Measurements from ENCODE around the gene MLIP. TPM values are rescaled to one million over a fixed set of nuclear protein-coding genes. Genes with fewer than 3 reads are reported as not detected.

The MLIP gene
- total RNA-seq, 1 experiment from 2014 or later: 0.59 TPM

DNA sequence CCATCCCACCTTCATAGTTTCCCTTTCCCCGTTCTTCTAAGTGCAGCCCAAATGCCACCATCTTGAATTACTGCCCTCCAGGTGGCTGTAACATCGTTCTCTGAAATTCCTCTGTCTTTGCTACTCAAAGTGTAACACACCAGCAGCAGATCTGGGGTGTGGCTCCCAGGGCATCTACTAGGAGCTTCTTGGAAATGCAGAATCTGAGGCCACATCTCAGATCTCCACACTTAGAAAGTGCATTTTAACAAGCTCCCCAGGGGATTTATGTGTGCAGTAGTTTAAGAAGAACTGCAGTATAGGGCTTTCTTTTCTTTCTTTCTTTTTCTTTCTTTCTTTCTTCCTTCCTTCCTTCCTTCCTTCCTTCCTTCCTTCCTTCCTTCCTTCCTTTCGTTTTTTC lies 1.7 kb upstream of the MLIP start:
- Histone ChIP-seq H3K4me1 (ENCODE audit: control insufficient read depth in 1 of 2, insufficient read depth in 2 of 2, low read length in 2 of 2) (no peaks in the 10 kb centered on the region), H3K4me3 (replicated peaks in 1 of 2; ENCODE audit: low read depth in 1 of 2, low read length in 2 of 2) (no peak overlapping the region), H3K4me2 (ENCODE audit: low read length) (no peak overlapping the region), H3K27ac (ENCODE audit: low read depth, low read length) (no peak overlapping the region), H3K27me3 (ENCODE audit: insufficient read depth, low read length) (no peaks in the 10 kb centered on the region), H4K20me1 (ENCODE audit: insufficient read depth) (no peaks in the 10 kb centered on the region), H3K79me2 (ENCODE audit: insufficient read depth, low read length) (no peaks in the 10 kb centered on the region), H3K9ac (ENCODE audit: low read length) (no peak overlapping the region), H3K9me3 (ENCODE audit: control insufficient read depth in 1 of 2, insufficient read depth in 1 of 2, low read depth in 1 of 2, low read length in 2 of 2) (no peaks in the 10 kb centered on the region), H2AFZ (ENCODE audit: low read depth, low read length, poor library complexity, severe bottlenecking) (no peak overlapping the region), H3K36me3 (ENCODE audit: control insufficient read depth in 1 of 2, insufficient read depth in 2 of 2, low read length in 2 of 2) (no peaks in the 10 kb centered on the region), H3K9me2 (ENCODE audit: insufficient read depth) (no peaks in the 10 kb centered on the region)
- DNase-seq (ENCODE audit: low read depth, low spot score) (no peak), ATAC-seq (no peak)
- ChIA-PET RAD21 (ENCODE audit: low non-redundant PET in 1 of 2, low total read pairs in 2 of 2, uncharacterized antibody in 2 of 2, unreplicated experiment in 2 of 2) (no interaction called here), POLR2A (no interaction called here), CTCF (no interaction called here)
- TF ChIP-seq ZNF274 (IDR thresholded peaks at IDR 0.05; ENCODE audit: low read depth, low read length) (no peak), CBX3 (IDR thresholded peaks at IDR 0.05; ENCODE audit: low read depth) (no peak), ZFX (IDR thresholded peaks at IDR 0.05) (no peak), POLR2A (IDR thresholded peaks at IDR 0.05; ENCODE audit: borderline replicate concordance, extremely low read depth, insufficient read depth, insufficient read length) (no peak), EZH2 (IDR thresholded peaks at IDR 0.05) (no peak), SP1 (IDR thresholded peaks at IDR 0.05; ENCODE audit: low read depth) (no peak), SRF (IDR thresholded peaks at IDR 0.05; ENCODE audit: low read depth) (no peak), EZH2phosphoT487 (IDR thresholded peaks at IDR 0.05; ENCODE audit: borderline replicate concordance) (no peak), SIN3A (IDR thresholded peaks at IDR 0.05; ENCODE audit: low read depth) (no peak), CEBPB (IDR thresholded peaks at IDR 0.05; ENCODE audit: low read depth) (no peak), TCF7L2 (IDR thresholded peaks at IDR 0.05; ENCODE audit: borderline replicate concordance, extremely low read depth, insufficient read depth, insufficient read length) (no peak), POLR2AphosphoS5 (IDR thresholded peaks at IDR 0.05; ENCODE audit: low read depth, low read length) (no peak), ELF1 (IDR thresholded peaks at IDR 0.05; ENCODE audit: borderline replicate concordance, low read depth) (no peak), EGR1 (IDR thresholded peaks at IDR 0.05; ENCODE audit: low read depth) (no peak), YY1 (IDR thresholded peaks at IDR 0.05; ENCODE audit: extremely low read depth, insufficient replicate concordance, low read depth, low read length) (no peak)
- TF ChIP-seq, protein P1, sequence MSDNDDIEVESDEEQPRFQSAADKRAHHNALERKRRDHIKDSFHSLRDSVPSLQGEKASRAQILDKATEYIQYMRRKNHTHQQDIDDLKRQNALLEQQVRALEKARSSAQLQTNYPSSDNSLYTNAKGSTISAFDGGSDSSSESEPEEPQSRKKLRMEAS (IDR thresholded peaks at IDR 0.05): no peak
- TF ChIP-seq, protein P2, sequence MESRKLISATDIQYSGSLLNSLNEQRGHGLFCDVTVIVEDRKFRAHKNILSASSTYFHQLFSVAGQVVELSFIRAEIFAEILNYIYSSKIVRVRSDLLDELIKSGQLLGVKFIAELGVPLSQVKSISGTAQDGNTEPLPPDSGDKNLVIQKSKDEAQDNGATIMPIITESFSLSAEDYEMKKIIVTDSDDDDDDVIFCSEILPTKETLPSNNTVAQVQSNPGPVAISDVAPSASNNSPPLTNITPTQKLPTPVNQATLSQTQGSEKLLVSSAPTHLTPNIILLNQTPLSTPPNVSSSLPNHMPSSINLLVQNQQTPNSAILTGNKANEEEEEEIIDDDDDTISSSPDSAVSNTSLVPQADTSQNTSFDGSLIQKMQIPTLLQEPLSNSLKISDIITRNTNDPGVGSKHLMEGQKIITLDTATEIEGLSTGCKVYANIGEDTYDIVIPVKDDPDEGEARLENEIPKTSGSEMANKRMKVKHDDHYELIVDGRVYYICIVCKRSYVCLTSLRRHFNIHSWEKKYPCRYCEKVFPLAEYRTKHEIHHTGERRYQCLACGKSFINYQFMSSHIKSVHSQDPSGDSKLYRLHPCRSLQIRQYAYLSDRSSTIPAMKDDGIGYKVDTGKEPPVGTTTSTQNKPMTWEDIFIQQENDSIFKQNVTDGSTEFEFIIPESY (IDR thresholded peaks at IDR 0.05; ENCODE audit: extremely low read depth, insufficient replicate concordance, low read length): no peak
- no TSS peak for BruUV-seq (replicated peaks)
- intact Hi-C loops (cut with micrococcal nuclease): no loop called here

Measured in HCT116 (cell line).